A673 (cell line): ENCODE measurements around the gene NGB. TPM values are rescaled to one million over a fixed set of nuclear protein-coding genes. Genes with fewer than 3 reads are reported as not detected.

Source experiments
- BruUV-seq: library from RNA; stranded (reverse); fragments of 400-500 nt; replicated peaks from 2 replicates; lab custom pipeline; 2021; lab: Mats Ljungman, UMichigan
- CTCF ChIA-PET: fragments of 300-600 bp; sonication (Branson Sonifier 250); formaldehyde crosslinking; loops from one replicate; lab custom pipeline; 2022; ENCODE audit warnings: antibody characterized with exemption; lab: Charles Lee
- POLR2A ChIA-PET: fragments of 300-600 bp; sonication (Branson Sonifier 250); formaldehyde crosslinking; loops from one replicate; lab custom pipeline; 2022; ENCODE audit warnings: antibody characterized with exemption; ENCODE audit not compliant: low non-redundant PET; lab: Charles Lee
- DNase-seq: peaks from one replicate; pipeline ENCODE4 v3.0.0-alpha.2; 2015; ENCODE audit warnings: low spot score
- H3K27ac ChIP-seq: fragments of 200-600 bp; sonication (generic); 2 replicates; pipeline ENCODE4 v1.5.1; 2016; ENCODE audit warnings: mixed run types, low read depth, mild to moderate bottlenecking, mixed read lengths, antibody characterized with exemption, low read length; ENCODE audit not compliant: poor library complexity, severe bottlenecking
- H3K27me3 ChIP-seq: fragments of 200-600 bp; sonication (generic); replicated peaks from 2 replicates; pipeline ENCODE4 v1.6.1; 2017; ENCODE audit warnings: mixed run types, low read depth, mild to moderate bottlenecking, mixed read lengths, antibody characterized with exemption, low read length; ENCODE audit not compliant: insufficient read depth, poor library complexity
- H3K36me3 ChIP-seq: fragments of 200-600 bp; sonication (generic); 2 replicates; pipeline ENCODE4 v1.6.1; 2016; ENCODE audit warnings: mixed run types, mild to moderate bottlenecking, mixed read lengths, antibody characterized with exemption, low read length; ENCODE audit not compliant: insufficient read depth, poor library complexity, severe bottlenecking
- H3K4me1 ChIP-seq: fragments of 200-600 bp; sonication (generic); 2 replicates; pipeline ENCODE4 v1.6.1; 2017; ENCODE audit warnings: mixed run types, mild to moderate bottlenecking, mixed read lengths, antibody characterized with exemption, low read length; ENCODE audit not compliant: insufficient read depth, poor library complexity, severe bottlenecking
- H3K4me3 ChIP-seq: fragments of 200-600 bp; sonication (generic); 2 replicates; pipeline ENCODE4 v1.5.1; 2016; ENCODE audit warnings: low read depth, mixed run types, mild to moderate bottlenecking, mixed read lengths, low read length; ENCODE audit not compliant: poor library complexity, severe bottlenecking
- H3K9me3 ChIP-seq: fragments of 200-600 bp; sonication (generic); 2 replicates; pipeline ENCODE4 v1.6.1; 2016; ENCODE audit warnings: mixed run types, low read depth, mild to moderate bottlenecking, mixed read lengths, antibody characterized with exemption, low read length; ENCODE audit not compliant: poor library complexity, severe bottlenecking
- CTCF ChIP-seq: fragments of 300-800, 200-600 bp; sonication (generic); conservative IDR thresholded peaks from 2 replicates; pipeline ENCODE4 v1.5.1; 2017; ENCODE audit warnings: low read depth, mild to moderate bottlenecking, antibody characterized with exemption, low read length, moderate library complexity, mixed read lengths
- EZH2 ChIP-seq: fragments of 200-600 bp; sonication (generic); IDR thresholded peaks from 2 replicates; pipeline ENCODE4 v1.6.1; 2017; ENCODE audit warnings: borderline replicate concordance, low read depth, mild to moderate bottlenecking, mixed read lengths, antibody characterized with exemption, low read length; ENCODE audit not compliant: poor library complexity, severe bottlenecking
- intact Hi-C: fragments of 100-400 bp; cut with micrococcal nuclease; formaldehyde crosslinking; loops from one replicate; pipeline ENCODE4 v1.10.0; 2022; ENCODE audit not compliant: unreplicated experiment
- total RNA-seq: library from RNA; stranded (reverse); gene quantifications from 2 replicates; pipeline ENCODE4 v1.2.3, GENCODE V29; 2021

NGB gene
- total RNA-seq, 1 experiment from 2014 or later, result not detected

DNA sequence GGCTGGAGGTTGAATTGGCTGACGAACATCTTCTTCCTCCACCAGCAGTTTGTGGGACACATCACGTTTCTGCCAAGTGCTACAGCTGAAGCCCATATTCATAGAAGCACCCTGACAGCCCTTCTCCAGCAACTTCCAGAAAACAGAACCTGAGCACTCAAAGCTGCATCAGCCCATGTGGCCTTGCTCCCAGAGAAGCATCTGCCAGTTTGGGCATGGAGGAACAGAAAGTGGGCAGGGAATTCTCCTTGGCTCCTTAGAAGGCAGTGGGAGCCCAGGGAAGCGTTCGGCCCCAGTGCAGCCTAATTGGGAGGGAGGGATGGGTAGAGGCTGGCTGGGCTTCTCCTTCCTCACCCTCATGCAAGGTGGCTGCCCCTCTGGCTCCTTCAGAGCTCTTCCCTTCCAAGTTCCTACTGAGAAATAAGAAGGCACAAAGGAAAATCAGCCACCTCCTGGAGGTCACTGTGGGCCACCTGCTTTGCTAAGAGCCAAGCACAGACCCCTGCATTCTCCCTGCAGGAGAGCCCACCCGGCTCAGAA lies 4.1 kb upstream of the NGB start:
- Histone ChIP-seq H3K27ac (no peak overlapping the region), H3K9me3 (no peaks in the 10 kb centered on the region), H3K36me3 (no peaks in the 10 kb centered on the region), H3K4me1 (no peaks in the 10 kb centered on the region), H3K4me3 (no peak overlapping the region), H3K27me3 (peaks cover 17% of the 10 kb centered on the region)
- TF ChIP-seq EZH2 (no peak), CTCF (no peak)
- CTCF ChIA-PET, result no interaction called here
- POLR2A ChIA-PET, result no interaction called here
- no TSS peak for BruUV-seq
- no peak for DNase-seq
- intact Hi-C loops, result no loop called here

GRCh38 chr14:77273796-77274195 lies 2.8 kb upstream of the NGB start:
- peaks cover 28% of the 10 kb centered on the region for H3K27me3 ChIP-seq
- no peak overlapping the region for H3K27ac ChIP-seq
- BruUV-seq, result no TSS peak
- no peaks in the 10 kb centered on the region for H3K36me3 ChIP-seq
- no peaks in the 10 kb centered on the region for H3K9me3 ChIP-seq
- DNase-seq, result no peak
- H3K4me3 ChIP-seq, result no peak overlapping the region
- POLR2A ChIA-PET, result no interaction called here
- no peak for TF ChIP-seq CTCF
- TF ChIP-seq EZH2, result no peak
- intact Hi-C loops, result no loop called here
- no peaks in the 10 kb centered on the region for H3K4me1 ChIP-seq
- CTCF ChIA-PET, result no interaction called here

GRCh38 chr14:77272261-77272660 lies 1.3 kb upstream of the NGB start:
- POLR2A ChIA-PET, result no interaction called here
- TF ChIP-seq CTCF (no peak), EZH2 (no peak)
- Histone ChIP-seq H3K9me3 (no peaks in the 10 kb centered on the region), H3K27ac (no peak overlapping the region), H3K4me1 (no peaks in the 10 kb centered on the region), H3K27me3 (peaks cover 42% of the 10 kb centered on the region), H3K36me3 (no peaks in the 10 kb centered on the region), H3K4me3 (no peak overlapping the region)
- DNase-seq, result no peak
- CTCF ChIA-PET, result no interaction called here
- intact Hi-C loops, result no loop called here
- no TSS peak for BruUV-seq
